A673 (cell line): ENCODE data around the gene KLRF2. TPM values are rescaled to one million over a fixed set of nuclear protein-coding genes. Genes with fewer than 3 reads are reported as not detected.

Experiments
- BruUV-seq: library from RNA; stranded (reverse); fragments of 400-500 nt; replicated peaks from 2 replicates; lab custom pipeline; 2021; lab: Mats Ljungman, UMichigan
- CTCF ChIA-PET: fragments of 300-600 bp; sonication (Branson Sonifier 250); formaldehyde crosslinking; loops from one replicate; lab custom pipeline; 2022; ENCODE audit warnings: antibody characterized with exemption; lab: Charles Lee
- POLR2A ChIA-PET: fragments of 300-600 bp; sonication (Branson Sonifier 250); formaldehyde crosslinking; loops from one replicate; lab custom pipeline; 2022; ENCODE audit warnings: antibody characterized with exemption; ENCODE audit not compliant: low non-redundant PET; lab: Charles Lee
- DNase-seq: peaks from one replicate; pipeline ENCODE4 v3.0.0-alpha.2; 2015; ENCODE audit warnings: low spot score
- H3K27ac ChIP-seq: fragments of 200-600 bp; sonication (generic); 2 replicates; pipeline ENCODE4 v1.5.1; 2016; ENCODE audit warnings: mixed run types, low read depth, mild to moderate bottlenecking, mixed read lengths, antibody characterized with exemption, low read length; ENCODE audit not compliant: poor library complexity, severe bottlenecking
- H3K27me3 ChIP-seq: fragments of 200-600 bp; sonication (generic); replicated peaks from 2 replicates; pipeline ENCODE4 v1.6.1; 2017; ENCODE audit warnings: mixed run types, low read depth, mild to moderate bottlenecking, mixed read lengths, antibody characterized with exemption, low read length; ENCODE audit not compliant: insufficient read depth, poor library complexity
- H3K36me3 ChIP-seq: fragments of 200-600 bp; sonication (generic); 2 replicates; pipeline ENCODE4 v1.6.1; 2016; ENCODE audit warnings: mixed run types, mild to moderate bottlenecking, mixed read lengths, antibody characterized with exemption, low read length; ENCODE audit not compliant: insufficient read depth, poor library complexity, severe bottlenecking
- H3K4me1 ChIP-seq: fragments of 200-600 bp; sonication (generic); 2 replicates; pipeline ENCODE4 v1.6.1; 2017; ENCODE audit warnings: mixed run types, mild to moderate bottlenecking, mixed read lengths, antibody characterized with exemption, low read length; ENCODE audit not compliant: insufficient read depth, poor library complexity, severe bottlenecking
- H3K4me3 ChIP-seq: fragments of 200-600 bp; sonication (generic); 2 replicates; pipeline ENCODE4 v1.5.1; 2016; ENCODE audit warnings: low read depth, mixed run types, mild to moderate bottlenecking, mixed read lengths, low read length; ENCODE audit not compliant: poor library complexity, severe bottlenecking
- H3K9me3 ChIP-seq: fragments of 200-600 bp; sonication (generic); 2 replicates; pipeline ENCODE4 v1.6.1; 2016; ENCODE audit warnings: mixed run types, low read depth, mild to moderate bottlenecking, mixed read lengths, antibody characterized with exemption, low read length; ENCODE audit not compliant: poor library complexity, severe bottlenecking
- EZH2 ChIP-seq: fragments of 200-600 bp; sonication (generic); IDR thresholded peaks from 2 replicates; pipeline ENCODE4 v1.6.1; 2017; ENCODE audit warnings: borderline replicate concordance, low read depth, mild to moderate bottlenecking, mixed read lengths, antibody characterized with exemption, low read length; ENCODE audit not compliant: poor library complexity, severe bottlenecking
- intact Hi-C: fragments of 100-400 bp; cut with micrococcal nuclease; formaldehyde crosslinking; loops from one replicate; pipeline ENCODE4 v1.10.0; 2022; ENCODE audit not compliant: unreplicated experiment
- total RNA-seq: library from RNA; stranded (reverse); gene quantifications from 2 replicates; pipeline ENCODE4 v1.2.3, GENCODE V29; 2021
- TF ChIP-seq, protein P1 (sequence below): fragments of 300-800, 200-600 bp; sonication (generic); conservative IDR thresholded peaks from 2 replicates; pipeline ENCODE4 v1.5.1; 2017; ENCODE audit warnings: low read depth, mild to moderate bottlenecking, antibody characterized with exemption, low read length, moderate library complexity, mixed read lengths

KLRF2 gene
- total RNA-seq, 1 experiment from 2014 or later = not detected

DNA sequence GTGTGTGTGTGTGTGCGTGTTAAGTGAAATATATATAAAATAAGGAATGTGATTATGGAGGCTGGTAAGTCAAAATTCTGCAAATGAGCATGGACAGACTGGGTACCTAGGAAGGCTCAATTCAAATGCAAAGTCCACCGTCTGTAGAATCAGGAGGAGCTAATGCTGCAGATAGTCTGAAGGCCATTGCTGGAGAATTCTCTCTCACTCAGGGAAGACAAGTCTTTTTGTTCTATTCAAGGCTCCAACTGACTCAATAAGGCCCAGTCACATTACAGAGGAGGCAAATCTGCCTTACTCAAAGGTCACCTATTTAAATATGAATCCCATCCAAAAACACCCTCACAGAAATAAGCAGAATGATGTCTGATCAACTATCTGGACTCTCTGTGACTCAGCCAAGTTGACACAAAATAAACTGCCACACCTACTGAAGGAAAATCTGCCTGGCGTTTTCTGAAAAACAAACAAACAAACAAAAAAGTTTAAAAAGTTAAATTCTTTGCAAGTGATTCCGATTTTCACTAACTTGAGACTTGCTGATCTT, 684 bp upstream of the KLRF2 start:
- no peak overlapping the region for H3K27ac ChIP-seq
- no peaks in the 10 kb centered on the region for H3K27me3 ChIP-seq
- intact Hi-C loops = no loop called here
- H3K4me1 ChIP-seq = no peaks in the 10 kb centered on the region
- H3K9me3 ChIP-seq = no peaks in the 10 kb centered on the region
- ChIA-PET POLR2A (no interaction called here), CTCF (no interaction called here)
- no peaks in the 10 kb centered on the region for H3K36me3 ChIP-seq
- BruUV-seq = no TSS peak
- no peak for DNase-seq
- H3K4me3 ChIP-seq = no peak overlapping the region
- TF ChIP-seq, protein P1, sequence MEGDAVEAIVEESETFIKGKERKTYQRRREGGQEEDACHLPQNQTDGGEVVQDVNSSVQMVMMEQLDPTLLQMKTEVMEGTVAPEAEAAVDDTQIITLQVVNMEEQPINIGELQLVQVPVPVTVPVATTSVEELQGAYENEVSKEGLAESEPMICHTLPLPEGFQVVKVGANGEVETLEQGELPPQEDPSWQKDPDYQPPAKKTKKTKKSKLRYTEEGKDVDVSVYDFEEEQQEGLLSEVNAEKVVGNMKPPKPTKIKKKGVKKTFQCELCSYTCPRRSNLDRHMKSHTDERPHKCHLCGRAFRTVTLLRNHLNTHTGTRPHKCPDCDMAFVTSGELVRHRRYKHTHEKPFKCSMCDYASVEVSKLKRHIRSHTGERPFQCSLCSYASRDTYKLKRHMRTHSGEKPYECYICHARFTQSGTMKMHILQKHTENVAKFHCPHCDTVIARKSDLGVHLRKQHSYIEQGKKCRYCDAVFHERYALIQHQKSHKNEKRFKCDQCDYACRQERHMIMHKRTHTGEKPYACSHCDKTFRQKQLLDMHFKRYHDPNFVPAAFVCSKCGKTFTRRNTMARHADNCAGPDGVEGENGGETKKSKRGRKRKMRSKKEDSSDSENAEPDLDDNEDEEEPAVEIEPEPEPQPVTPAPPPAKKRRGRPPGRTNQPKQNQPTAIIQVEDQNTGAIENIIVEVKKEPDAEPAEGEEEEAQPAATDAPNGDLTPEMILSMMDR = no peak
- TF ChIP-seq EZH2 = no peak

DNA sequence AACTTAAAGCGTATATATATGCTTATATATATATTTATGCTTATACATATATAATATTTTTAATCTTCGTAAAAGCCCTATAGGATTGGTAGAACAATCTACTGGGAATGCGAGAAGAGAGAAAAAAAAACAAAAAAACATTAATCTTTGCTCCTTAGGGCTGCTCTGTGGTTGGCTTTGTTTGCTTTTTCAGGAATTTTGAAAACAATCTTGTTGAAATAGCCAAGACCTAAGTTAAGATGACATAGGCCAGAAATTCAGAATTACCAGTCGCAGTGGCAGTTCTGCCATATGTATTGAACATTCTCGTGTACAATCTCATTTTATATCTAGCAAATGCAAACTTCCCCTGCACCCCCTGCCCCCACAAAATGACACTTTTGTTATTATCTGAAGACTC, 699 bp downstream of the KLRF2 start:
- H3K27me3 ChIP-seq = no peaks in the 10 kb centered on the region
- no TSS peak for BruUV-seq
- TF ChIP-seq, protein P1 = no peak
- TF ChIP-seq EZH2 = no peak
- no peaks in the 10 kb centered on the region for H3K36me3 ChIP-seq
- no peak overlapping the region for H3K27ac ChIP-seq
- no peaks in the 10 kb centered on the region for H3K4me1 ChIP-seq
- no peak overlapping the region for H3K4me3 ChIP-seq
- no peaks in the 10 kb centered on the region for H3K9me3 ChIP-seq
- no peak for DNase-seq
- ChIA-PET CTCF (no interaction called here), POLR2A (no interaction called here)
- intact Hi-C loops = no loop called here

DNA sequence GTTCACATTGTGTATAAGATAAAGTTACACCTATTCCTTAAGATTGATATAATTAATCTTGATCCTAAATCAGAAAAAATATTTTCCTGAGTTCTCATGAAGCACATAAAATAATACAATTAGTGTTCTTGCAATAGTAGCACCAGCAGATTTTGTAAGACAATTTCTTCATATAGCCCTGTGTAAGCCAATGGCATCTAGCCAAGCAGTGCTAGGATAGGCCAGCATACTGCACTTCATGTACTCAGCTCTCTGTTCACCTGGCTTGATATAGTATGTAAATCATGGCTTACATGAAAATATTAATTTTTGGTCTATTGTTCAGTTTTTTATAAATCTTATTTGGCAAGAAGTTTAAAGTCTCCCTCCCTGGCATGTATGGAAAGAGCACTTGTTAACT, 1.9 kb downstream of the KLRF2 start:
- TF ChIP-seq, protein P1 = no peak
- no peak for TF ChIP-seq EZH2
- intact Hi-C loops = no loop called here
- H3K4me1 ChIP-seq = no peaks in the 10 kb centered on the region

More for the DNA sequence above, 1.9 kb downstream of the KLRF2 start:
- DNase-seq = no peak
- no peak overlapping the region for H3K27ac ChIP-seq
- H3K4me3 ChIP-seq = no peak overlapping the region
- ChIA-PET CTCF (no interaction called here), POLR2A (no interaction called here)
- H3K36me3 ChIP-seq = no peaks in the 10 kb centered on the region
- no peaks in the 10 kb centered on the region for H3K9me3 ChIP-seq
- no peaks in the 10 kb centered on the region for H3K27me3 ChIP-seq
- no TSS peak for BruUV-seq
